IMR-90 (cell line): ENCODE data around the gene ANKRD24. TPM values are rescaled to one million over a fixed set of nuclear protein-coding genes. Genes with fewer than 3 reads are reported as not detected.
"Not testable (repeated sequence)": the region's sequence is repeated elsewhere in the genome, so short reads cannot be mapped to it uniquely, and the experiment has no call there.

Source experiments
- ATAC-seq: fragments of 200-7000 bp; cut with Tn5 transposase; 2 replicates; pipeline ENCODE4 v1.9.1; 2020; ENCODE audit warnings: low read depth, mild to moderate bottlenecking, moderate library complexity
- BruUV-seq: library from RNA; stranded (reverse); fragments of 400-500 nt; replicated peaks from 2 replicates; lab custom pipeline; 2021; lab: Mats Ljungman, UMichigan
- CTCF ChIA-PET: fragments of 300-600 bp; formaldehyde crosslinking; extraction: SDS; loops from one replicate; lab custom pipeline; 2021; ENCODE audit warnings: antibody characterized with exemption; lab: Yijun Ruan, JAX
- POLR2A ChIA-PET: fragments of 300-600 bp; sonication (Branson Sonifier 250); formaldehyde crosslinking; loops from one replicate; lab custom pipeline; 2022; ENCODE audit warnings: antibody characterized with exemption; ENCODE audit not compliant: unreplicated experiment; lab: Charles Lee
- DNase-seq: peaks from one replicate; pipeline ENCODE4 v3.0.0; 2013
- H2AFZ ChIP-seq: replicated peaks from 2 replicates; pipeline ENCODE3; 2013; ENCODE audit warnings: low read length, mild to moderate bottlenecking; ENCODE audit not compliant: poor library complexity
- H2AK5ac ChIP-seq: 2 replicates; pipeline ENCODE4 v1.6.1; 2013; ENCODE audit warnings: low read depth, low read length, inconsistent platforms
- H2AK9ac ChIP-seq: replicated peaks from 2 replicates; pipeline ENCODE3; 2013; ENCODE audit warnings: mild to moderate bottlenecking, low read depth, low read length, moderate library complexity; ENCODE audit not compliant: poor library complexity
- H2BK120ac ChIP-seq: 2 replicates; pipeline ENCODE4 v1.6.1; 2013; ENCODE audit warnings: low read depth, low read length, inconsistent platforms
- H2BK15ac ChIP-seq: 3 replicates; pipeline ENCODE4 v1.6.1; 2013; ENCODE audit warnings: low read depth, low read length, inconsistent platforms
- H2BK20ac ChIP-seq: 2 replicates; pipeline ENCODE4 v1.6.1; 2013; ENCODE audit warnings: low read depth, mild to moderate bottlenecking, inconsistent platforms, low read length, moderate library complexity
- H2BK5ac ChIP-seq: 2 replicates; pipeline ENCODE4 v1.6.1; 2013; ENCODE audit warnings: mild to moderate bottlenecking, low read depth, low read length, inconsistent platforms; ENCODE audit not compliant: poor library complexity, severe bottlenecking
- H3K14ac ChIP-seq: replicated peaks from 2 replicates; pipeline ENCODE4 v1.6.1; 2013; ENCODE audit warnings: low read depth, low read length, inconsistent platforms
- H3K18ac ChIP-seq: 2 replicates; pipeline ENCODE4 v1.6.1; 2013; ENCODE audit warnings: low read depth, low read length, control low read depth
- H3K23ac ChIP-seq: 2 replicates; pipeline ENCODE4 v1.6.1; 2013; ENCODE audit warnings: low read depth, low read length, inconsistent platforms
- H3K27ac ChIP-seq: 2 replicates; pipeline ENCODE4 v1.5.1; 2013; ENCODE audit warnings: mild to moderate bottlenecking, control low read depth, low read length; ENCODE audit not compliant: insufficient read depth
- H3K27me3 ChIP-seq: 2 replicates; pipeline ENCODE4 v1.6.1; 2013; ENCODE audit warnings: low read length; ENCODE audit not compliant: control insufficient read depth, insufficient read depth
- H3K36me3 ChIP-seq: 2 replicates; pipeline ENCODE4 v1.6.1; 2013; ENCODE audit warnings: low read length, mixed read lengths; ENCODE audit not compliant: control insufficient read depth, insufficient read depth
- H3K4ac ChIP-seq: 2 replicates; pipeline ENCODE4 v1.6.1; 2013; ENCODE audit warnings: low read depth, low read length, inconsistent platforms
- H3K4me1 ChIP-seq: 2 replicates; pipeline ENCODE4 v1.6.1; 2013; ENCODE audit warnings: low read length, mixed read lengths; ENCODE audit not compliant: control insufficient read depth, insufficient read depth
- H3K4me2 ChIP-seq: 2 replicates; pipeline ENCODE4 v1.6.1; 2013; ENCODE audit warnings: low read depth, mild to moderate bottlenecking, control low read depth, low read length, moderate library complexity
- H3K4me3 ChIP-seq: 2 replicates; pipeline ENCODE4 v1.5.1; 2013; ENCODE audit warnings: low read depth, mild to moderate bottlenecking, control low read depth, low read length, moderate library complexity; ENCODE audit not compliant: insufficient read depth
- H3K56ac ChIP-seq: 2 replicates; pipeline ENCODE4 v1.6.1; 2013; ENCODE audit warnings: low read length, inconsistent platforms; ENCODE audit not compliant: insufficient read depth; ENCODE audit errors: extremely low read depth
- H3K79me1 ChIP-seq, 2 experiments: 2 replicates each; pipeline ENCODE4 v1.6.1; 2013; ENCODE audit warnings: low read length in 2 of 2, inconsistent platforms in 1 of 2, low read depth in 1 of 2
- H3K9ac ChIP-seq: 2 replicates; pipeline ENCODE4 v1.6.1; 2013; ENCODE audit warnings: low read depth, low read length, control low read depth
- H3K9me1 ChIP-seq: 2 replicates; pipeline ENCODE4 v1.6.1; 2013; ENCODE audit warnings: low read length, inconsistent platforms; ENCODE audit not compliant: insufficient read depth
- H3K9me3 ChIP-seq: 2 replicates; pipeline ENCODE4 v1.6.1; 2013; ENCODE audit warnings: low read length; ENCODE audit not compliant: control insufficient read depth, insufficient read depth
- H4K20me1 ChIP-seq: 2 replicates; pipeline ENCODE4 v1.6.1; 2013; ENCODE audit warnings: low read length, inconsistent platforms; ENCODE audit not compliant: insufficient read depth
- H4K5ac ChIP-seq: 2 replicates; pipeline ENCODE4 v1.6.1; 2013; ENCODE audit warnings: mild to moderate bottlenecking, low read depth, low read length, control low read depth
- H4K8ac ChIP-seq, 2 experiments: 2 replicates each; pipeline ENCODE4 v1.6.1; 2013; ENCODE audit warnings: low read depth in 2 of 2, low read length in 2 of 2, control low read depth in 1 of 2, inconsistent platforms in 1 of 2
- H4K91ac ChIP-seq: 2 replicates; pipeline ENCODE4 v1.6.1; 2013; ENCODE audit warnings: low read depth, low read length, inconsistent platforms; ENCODE audit not compliant: insufficient read depth
- WGBS, 2 experiments: methylation state at CpG; one replicate each; pipeline versions ENCODE4 v1.1.5 to v1.1.7; 2013; ENCODE audit warnings: missing lambda C conversion rate in 2 of 2; ENCODE audit not compliant: insufficient read length in 1 of 2; ENCODE audit errors: extremely low coverage in 2 of 2; 5-methylcytosine and 5-hydroxymethylcytosine counted together
- dilution Hi-C: fragments of 300-500 bp; cut with HindIII; formaldehyde crosslinking; loops from one replicate; pipeline ENCODE4 v1.14.3; 2018; ENCODE audit warnings: low sequenced_read_pairs; ENCODE audit not compliant: unreplicated experiment
- in situ Hi-C: fragments of 300-500 bp; cut with MboI; formaldehyde crosslinking; loops from 3 replicates; pipeline ENCODE4 v1.14.3; 2019; ENCODE audit warnings: low sequenced_read_pairs, inconsistent platforms, mixed read lengths
- intact Hi-C: fragments of 100-400 bp; cut with micrococcal nuclease; formaldehyde crosslinking; loops from 2 replicates; pipeline ENCODE4 v1.10.0; 2022
- polyA plus RNA-seq, 3 experiments: library from polyadenylated mRNA; depleted of rRNA; stranded (reverse); fragments of >200 nt; gene quantifications; 2 replicates each; pipeline ENCODE4 v1.2.3, GENCODE V29; 2012; ENCODE audit warnings: low replicate concordance in 1 of 3
- total RNA-seq: library from RNA; depleted of rRNA; stranded (reverse); fragments of >200 nt; gene quantifications from 2 replicates; pipeline ENCODE4 v1.2.3, GENCODE V29; 2012

The ANKRD24 gene
- total and polyA plus RNA-seq, 2 of the 4 experiments (the other 2 are of a cell fraction): 0.18 to 0.21 TPM

DNA sequence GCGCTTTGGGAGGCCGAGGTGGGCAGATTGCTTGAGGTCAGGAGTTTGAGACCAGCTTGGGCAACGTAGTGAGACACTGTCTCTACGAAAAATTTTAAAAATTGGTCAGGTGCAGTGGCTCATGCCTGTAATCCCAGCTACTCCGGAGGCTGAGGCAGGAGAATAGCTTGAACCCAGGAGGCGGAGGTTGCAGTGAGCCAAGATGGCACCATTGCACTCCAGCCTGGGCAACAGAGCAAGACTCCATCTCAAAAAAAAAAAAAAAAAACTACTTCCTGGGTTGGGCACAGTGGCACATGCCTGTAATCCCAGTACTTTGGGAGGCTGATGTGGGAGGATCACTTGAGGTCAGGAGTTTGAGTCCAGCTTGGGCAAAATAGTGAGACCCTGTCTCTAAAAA lies 49.0 kb downstream of the ANKRD24 start:
- H2BK20ac ChIP-seq, dilution Hi-C loops: not testable (repeated sequence)
- WGBS, 2 experiments: 82% methylated on average over 3 of the region's 6 CpGs; no CpG with 5 or more reads in 1 of the 2 experiments

DNA sequence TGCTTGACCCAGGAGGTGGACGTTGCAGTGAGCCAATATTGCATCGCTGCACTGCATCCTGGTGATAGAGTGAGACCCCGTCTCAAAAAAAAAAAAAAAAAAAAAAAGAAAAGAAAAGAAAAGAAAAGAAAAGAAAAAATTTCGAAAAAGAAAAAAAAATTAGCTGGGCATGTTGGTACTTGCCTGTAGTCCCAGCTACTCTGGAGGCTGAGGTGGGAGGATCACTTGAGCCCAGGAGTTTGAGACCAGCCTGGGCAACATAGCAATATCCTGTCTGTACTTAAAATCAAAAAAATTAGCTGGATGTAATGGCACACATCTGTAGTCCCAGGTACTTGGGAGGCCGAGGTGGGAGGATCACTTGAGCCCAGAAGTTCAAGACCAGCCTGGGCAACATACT lies 49.6 kb downstream of the ANKRD24 start:
- H3K36me3 ChIP-seq, H3K79me1 ChIP-seq, H3K4ac ChIP-seq, POLR2A ChIA-PET, H2AK9ac ChIP-seq, H3K9ac ChIP-seq, H3K56ac ChIP-seq, H4K8ac ChIP-seq, H2BK20ac ChIP-seq, dilution Hi-C loops, H3K18ac ChIP-seq, H3K9me3 ChIP-seq, in situ Hi-C loops, ATAC-seq, H3K4me1 ChIP-seq, DNase-seq, CTCF ChIA-PET, H2BK120ac ChIP-seq, H4K91ac ChIP-seq, H3K27ac ChIP-seq, H3K4me2 ChIP-seq, H4K5ac ChIP-seq, H4K20me1 ChIP-seq, intact Hi-C loops, H2BK5ac ChIP-seq, H2AK5ac ChIP-seq, H2AFZ ChIP-seq, H2BK15ac ChIP-seq, H3K14ac ChIP-seq, H3K9me1 ChIP-seq, H3K23ac ChIP-seq, BruUV-seq, H3K4me3 ChIP-seq: not testable (repeated sequence)
- WGBS, 2 experiments: 77% methylated on average over 3 of the region's 5 CpGs; no CpG with 5 or more reads in 1 of the 2 experiments
- H3K27me3 ChIP-seq: peaks cover 12% of the 10 kb centered on the region

More for the DNA sequence above, 49.0 kb downstream of the ANKRD24 start:
- intact Hi-C loops, ATAC-seq, H3K4me1 ChIP-seq, in situ Hi-C loops, H3K4ac ChIP-seq, H3K79me1 ChIP-seq, CTCF ChIA-PET, DNase-seq, H3K27ac ChIP-seq, H2BK15ac ChIP-seq, H3K9me3 ChIP-seq, H4K8ac ChIP-seq, H4K5ac ChIP-seq, H4K20me1 ChIP-seq, H4K91ac ChIP-seq, H2AK5ac ChIP-seq, H2BK120ac ChIP-seq, H3K4me3 ChIP-seq, BruUV-seq, H3K23ac ChIP-seq, H3K9ac ChIP-seq, H3K36me3 ChIP-seq, H3K56ac ChIP-seq, H3K14ac ChIP-seq, H3K4me2 ChIP-seq, H3K9me1 ChIP-seq, POLR2A ChIA-PET, H3K18ac ChIP-seq, H2BK5ac ChIP-seq, H2AK9ac ChIP-seq, H2AFZ ChIP-seq: not testable (repeated sequence)
- H3K27me3 ChIP-seq: peaks cover 10% of the 10 kb centered on the region
